ENCODE measurements around the gene IL34.

IL34 gene

GRCh38 chr16:70675851-70676513, 29.6 kb downstream of the IL34 start:
- Histone ChIP-seq H3F3A (ENCODE audit: insufficient read depth, low read length) (no peaks in the 10 kb centered on the region), H3K9me2 (replicated peaks; ENCODE audit: insufficient read depth, low read length) (no peaks in the 10 kb centered on the region), H3K4me3 (ENCODE audit: low read length) (no peak overlapping the region), H2AFZ (ENCODE audit: low read length) (no peak overlapping the region), H4K20me1 (ENCODE audit: insufficient read depth, low read length) (no peaks in the 10 kb centered on the region), H3K9ac (ENCODE audit: low read length) (no peak overlapping the region), H3K4me2 (ENCODE audit: low read depth, low read length) (no peak overlapping the region), H3K4me1 (ENCODE audit: low read length) (no peaks in the 10 kb centered on the region), H3K27ac (ENCODE audit: low read length) (no peak overlapping the region), H3K36me3 (replicated peaks; ENCODE audit: insufficient read depth, low read length) (no peaks in the 10 kb centered on the region), H3K9me3 (replicated peaks; ENCODE audit: insufficient read depth, low read length) (no peaks in the 10 kb centered on the region), H3K79me2 (ENCODE audit: low read length) (no peaks in the 10 kb centered on the region), H3K27me3 (replicated peaks; ENCODE audit: insufficient read depth, low read length) (no peaks in the 10 kb centered on the region)
- no peak for TF ChIP-seq EZH2 (optimal IDR thresholded peaks at IDR 0.05; ENCODE audit: low read depth, low read length)
- TF ChIP-seq EZH2phosphoT487 (IDR thresholded peaks at IDR 0.05; ENCODE audit: low read length), result no peak
- TF ChIP-seq CTCF (IDR thresholded peaks at IDR 0.05; ENCODE audit: low read length), result no peak
- DNase-seq, result no peak

- Histone ChIP-seq H3K4me1 (ENCODE audit: low read length) (no peaks in the 10 kb centered on the region), H3K9me3 (replicated peaks; ENCODE audit: insufficient read depth, low read length) (no peaks in the 10 kb centered on the region), H3K27ac (ENCODE audit: low read length) (no peak overlapping the region), H3K79me2 (ENCODE audit: low read length) (no peaks in the 10 kb centered on the region), H2AFZ (ENCODE audit: low read length) (no peak overlapping the region), H3K9me2 (replicated peaks; ENCODE audit: insufficient read depth, low read length) (no peaks in the 10 kb centered on the region), H3K4me3 (ENCODE audit: low read length) (no peak overlapping the region), H3K4me2 (ENCODE audit: low read depth, low read length) (no peak overlapping the region), H3K9ac (ENCODE audit: low read length) (no peak overlapping the region), H3F3A (ENCODE audit: insufficient read depth, low read length) (no peaks in the 10 kb centered on the region), H3K27me3 (replicated peaks; ENCODE audit: insufficient read depth, low read length) (no peaks in the 10 kb centered on the region), H4K20me1 (ENCODE audit: insufficient read depth, low read length) (no peaks in the 10 kb centered on the region), H3K36me3 (replicated peaks; ENCODE audit: insufficient read depth, low read length) (no peaks in the 10 kb centered on the region)
- no peak for DNase-seq
- no peak for TF ChIP-seq EZH2 (optimal IDR thresholded peaks at IDR 0.05; ENCODE audit: low read depth, low read length)
- TF ChIP-seq CTCF (IDR thresholded peaks at IDR 0.05; ENCODE audit: low read length), result no peak
- TF ChIP-seq EZH2phosphoT487 (IDR thresholded peaks at IDR 0.05; ENCODE audit: low read length), result no peak
These were observed 30.5 kb downstream of the IL34 start for GRCh38 chr16:70676675-70677498.

- Histone ChIP-seq H3K27me3 (replicated peaks; ENCODE audit: insufficient read depth, low read length) (no peaks in the 10 kb centered on the region), H3K4me3 (ENCODE audit: low read length) (no peak overlapping the region), H3K9me3 (replicated peaks; ENCODE audit: insufficient read depth, low read length) (no peaks in the 10 kb centered on the region), H3K4me2 (ENCODE audit: low read depth, low read length) (no peak overlapping the region), H4K20me1 (ENCODE audit: insufficient read depth, low read length) (no peaks in the 10 kb centered on the region), H3K9ac (ENCODE audit: low read length) (no peak overlapping the region), H2AFZ (ENCODE audit: low read length) (no peak overlapping the region), H3K79me2 (ENCODE audit: low read length) (no peaks in the 10 kb centered on the region), H3K36me3 (replicated peaks; ENCODE audit: insufficient read depth, low read length) (no peaks in the 10 kb centered on the region), H3K27ac (ENCODE audit: low read length) (no peak overlapping the region), H3K9me2 (replicated peaks; ENCODE audit: insufficient read depth, low read length) (no peaks in the 10 kb centered on the region), H3K4me1 (ENCODE audit: low read length) (no peaks in the 10 kb centered on the region), H3F3A (ENCODE audit: insufficient read depth, low read length) (no peaks in the 10 kb centered on the region)
- DNase-seq, result no peak
- no peak for TF ChIP-seq EZH2 (optimal IDR thresholded peaks at IDR 0.05; ENCODE audit: low read depth, low read length)
- TF ChIP-seq EZH2phosphoT487 (IDR thresholded peaks at IDR 0.05; ENCODE audit: low read length), result no peak
- no peak for TF ChIP-seq CTCF (IDR thresholded peaks at IDR 0.05; ENCODE audit: low read length)
These were observed 31.3 kb downstream of the IL34 start for GRCh38 chr16:70677499-70678120.
